Osteoblast (primary cell): ENCODE data around the gene TENT4B. TPM values are rescaled to one million over a fixed set of nuclear protein-coding genes. Genes with fewer than 3 reads are reported as not detected.

Experiments used
- DNase-seq: peaks from one replicate; pipeline ENCODE4 v3.0.0; 2011; ENCODE audit warnings: low spot score, mixed read lengths; ENCODE audit not compliant: insufficient read length; ENCODE audit errors: missing footprints
- H2AFZ ChIP-seq: 2 replicates; pipeline ENCODE4 v1.6.0; 2011; ENCODE audit warnings: mild to moderate bottlenecking, low read length
- H3K27ac ChIP-seq: 2 replicates; pipeline ENCODE4 v1.5.1; 2011; ENCODE audit warnings: mild to moderate bottlenecking, low read depth, low read length, moderate library complexity
- H3K27me3 ChIP-seq: 2 replicates; pipeline ENCODE4 v1.6.0; 2012; ENCODE audit warnings: mild to moderate bottlenecking, control low read depth, inconsistent platforms, low read length, moderate library complexity; ENCODE audit not compliant: insufficient read depth
- H3K36me3 ChIP-seq: 2 replicates; pipeline ENCODE4 v1.5.1; 2011; ENCODE audit warnings: mild to moderate bottlenecking, low read length, control low read depth, moderate library complexity; ENCODE audit not compliant: insufficient read depth
- H3K4me1 ChIP-seq: 2 replicates; pipeline ENCODE4 v1.5.1; 2011; ENCODE audit warnings: mild to moderate bottlenecking, low read length, control low read depth, moderate library complexity; ENCODE audit not compliant: insufficient read depth
- H3K4me2 ChIP-seq: 2 replicates; pipeline ENCODE4 v1.6.0; 2011; ENCODE audit warnings: mild to moderate bottlenecking, low read length; ENCODE audit not compliant: insufficient read depth
- H3K4me3 ChIP-seq: fragments of 200-600 bp; sonication (generic); 3 replicates; pipeline ENCODE4 v1.5.1; 2012; ENCODE audit warnings: mild to moderate bottlenecking, low read length, inconsistent platforms; ENCODE audit not compliant: insufficient read depth
- H3K79me2 ChIP-seq: 2 replicates; pipeline ENCODE4 v1.6.0; 2012; ENCODE audit warnings: mild to moderate bottlenecking, low read length, control low read depth, inconsistent platforms; ENCODE audit not compliant: insufficient read depth
- H3K9me3 ChIP-seq: 2 replicates; pipeline ENCODE4 v1.5.1; 2011; ENCODE audit warnings: low read depth, low read length, control low read depth
- H4K20me1 ChIP-seq: 2 replicates; pipeline ENCODE4 v1.6.0; 2012; ENCODE audit warnings: mild to moderate bottlenecking, low read length, control low read depth; ENCODE audit not compliant: insufficient read depth
- total RNA-seq: library from RNA; depleted of rRNA; stranded (reverse); fragments of >200 nt; gene quantifications from 2 replicates; pipeline ENCODE4 v1.2.3, GENCODE V29; 2012
- TF ChIP-seq, protein P1 (sequence below): IDR thresholded peaks from 2 replicates; pipeline ENCODE4 v1.5.1; 2011; ENCODE audit warnings: mild to moderate bottlenecking, low read depth, low read length, moderate library complexity; ENCODE audit errors: extremely low read depth

The TENT4B gene
- total RNA-seq, 1 donor: 10.1 TPM

DNA sequence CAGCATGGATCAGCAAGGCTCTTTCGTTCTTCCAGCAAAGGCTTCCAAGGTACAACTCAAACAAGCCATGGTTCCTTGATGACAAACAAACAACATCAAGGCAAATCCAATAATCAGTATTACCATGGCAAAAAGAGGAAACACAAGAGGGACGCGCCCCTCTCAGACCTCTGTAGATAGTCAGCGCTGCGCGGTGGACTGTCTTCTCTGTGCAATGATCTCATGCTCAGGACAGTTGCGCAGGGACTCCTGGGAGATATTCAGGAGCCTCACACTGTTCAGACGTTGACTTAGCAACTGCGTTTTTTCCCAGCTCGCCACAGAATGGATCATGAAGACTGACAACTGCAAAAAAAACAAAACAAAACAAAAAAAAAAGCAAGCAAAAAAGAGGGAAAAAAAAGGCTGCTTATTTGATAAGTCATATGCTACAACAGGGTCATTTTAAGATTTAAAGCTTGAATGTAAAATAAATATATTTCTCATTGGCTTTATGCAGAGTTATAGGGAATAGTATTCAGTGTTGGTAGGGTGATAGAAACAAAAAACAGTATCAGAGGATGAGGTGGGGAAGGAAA lies 76.1 kb downstream of the TENT4B start:
- Histone ChIP-seq H3K4me1 (peaks cover 9% of the 10 kb centered on the region), H3K4me2 (no peak overlapping the region), H3K27me3 (no peaks in the 10 kb centered on the region), H4K20me1 (no peaks in the 10 kb centered on the region), H3K79me2 (no peaks in the 10 kb centered on the region), H3K27ac (no peak overlapping the region), H3K9me3 (no peaks in the 10 kb centered on the region), H2AFZ (no peak overlapping the region), H3K4me3 (no peak overlapping the region), H3K36me3 (peaks cover 27% of the 10 kb centered on the region)
- no peak for DNase-seq
- TF ChIP-seq, protein P1, sequence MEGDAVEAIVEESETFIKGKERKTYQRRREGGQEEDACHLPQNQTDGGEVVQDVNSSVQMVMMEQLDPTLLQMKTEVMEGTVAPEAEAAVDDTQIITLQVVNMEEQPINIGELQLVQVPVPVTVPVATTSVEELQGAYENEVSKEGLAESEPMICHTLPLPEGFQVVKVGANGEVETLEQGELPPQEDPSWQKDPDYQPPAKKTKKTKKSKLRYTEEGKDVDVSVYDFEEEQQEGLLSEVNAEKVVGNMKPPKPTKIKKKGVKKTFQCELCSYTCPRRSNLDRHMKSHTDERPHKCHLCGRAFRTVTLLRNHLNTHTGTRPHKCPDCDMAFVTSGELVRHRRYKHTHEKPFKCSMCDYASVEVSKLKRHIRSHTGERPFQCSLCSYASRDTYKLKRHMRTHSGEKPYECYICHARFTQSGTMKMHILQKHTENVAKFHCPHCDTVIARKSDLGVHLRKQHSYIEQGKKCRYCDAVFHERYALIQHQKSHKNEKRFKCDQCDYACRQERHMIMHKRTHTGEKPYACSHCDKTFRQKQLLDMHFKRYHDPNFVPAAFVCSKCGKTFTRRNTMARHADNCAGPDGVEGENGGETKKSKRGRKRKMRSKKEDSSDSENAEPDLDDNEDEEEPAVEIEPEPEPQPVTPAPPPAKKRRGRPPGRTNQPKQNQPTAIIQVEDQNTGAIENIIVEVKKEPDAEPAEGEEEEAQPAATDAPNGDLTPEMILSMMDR: no peak

DNA sequence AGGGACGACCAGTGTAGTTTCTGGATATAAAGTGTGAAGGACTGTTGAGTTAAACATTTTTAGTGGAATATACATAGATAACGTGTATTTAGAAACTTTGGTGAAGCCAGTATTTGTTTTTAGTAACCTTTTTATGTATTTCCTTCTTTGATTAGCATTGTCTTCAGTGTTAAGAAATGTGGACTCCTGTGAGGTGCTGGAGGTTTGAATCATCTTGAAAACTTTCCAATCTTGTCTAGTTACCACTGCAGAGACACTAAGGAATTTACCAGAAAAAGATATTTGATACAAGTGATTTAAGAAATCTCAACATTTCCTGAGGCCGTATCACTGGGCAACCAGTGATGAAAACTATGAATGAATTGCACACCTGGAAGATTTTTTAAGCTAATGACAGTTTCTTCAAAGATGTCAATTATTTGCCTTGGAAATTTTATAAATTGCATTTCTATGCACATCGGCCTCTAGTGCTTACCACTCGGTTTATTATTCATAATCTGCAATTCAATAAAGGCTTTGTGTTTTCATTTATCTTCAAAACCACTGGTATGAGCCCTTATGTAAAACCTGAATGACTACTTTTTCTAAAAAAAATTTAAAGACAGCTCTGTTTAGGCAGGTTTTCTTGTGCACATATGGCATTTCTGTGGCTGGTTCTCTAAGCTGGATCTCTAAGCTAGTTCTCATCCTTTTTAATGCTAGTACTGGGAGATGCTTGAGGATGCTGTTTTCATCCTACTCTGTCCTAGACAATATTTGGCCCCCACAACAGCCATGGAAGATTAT lies 81.9 kb downstream of the TENT4B start:
- H3K9me3 ChIP-seq: peaks cover 3% of the 10 kb centered on the region
- H3K4me1 ChIP-seq: peaks cover 3% of the 10 kb centered on the region
- TF ChIP-seq, protein P1: no peak
- H3K4me2 ChIP-seq: no peak overlapping the region
- H3K79me2 ChIP-seq: no peaks in the 10 kb centered on the region
- peak; percentile 47 for DNase-seq
- H3K27me3 ChIP-seq: no peaks in the 10 kb centered on the region
- H3K27ac ChIP-seq: no peak overlapping the region
- no peaks in the 10 kb centered on the region for H4K20me1 ChIP-seq
- H3K36me3 ChIP-seq: no peaks in the 10 kb centered on the region
- no peak overlapping the region for H3K4me3 ChIP-seq
- H2AFZ ChIP-seq: no peak overlapping the region

DNA sequence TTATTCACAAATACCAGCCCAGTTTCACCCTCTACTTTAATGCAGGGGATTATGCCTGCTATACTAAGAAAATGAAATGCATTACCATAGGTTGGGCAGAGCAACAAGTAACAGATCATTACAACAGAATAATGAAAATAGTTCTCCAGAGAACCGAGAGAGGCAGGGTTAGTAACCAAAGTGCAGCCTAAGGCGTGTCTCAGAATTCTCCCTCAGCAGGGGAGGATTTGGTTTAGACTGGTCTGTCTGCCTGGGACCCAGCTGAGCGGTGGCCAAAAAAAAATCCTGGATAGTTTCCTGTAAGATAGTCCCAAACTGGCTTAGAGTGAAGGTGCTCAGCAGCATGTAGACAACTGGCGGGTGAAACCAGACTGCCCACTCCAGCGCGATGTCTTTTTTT lies 82.5 kb downstream of the TENT4B start:
- H3K4me3 ChIP-seq: no peak overlapping the region
- peak; percentile 32 for DNase-seq
- no peaks in the 10 kb centered on the region for H4K20me1 ChIP-seq
- H2AFZ ChIP-seq: no peak overlapping the region
- H3K79me2 ChIP-seq: no peaks in the 10 kb centered on the region
- H3K4me1 ChIP-seq: peaks cover 3% of the 10 kb centered on the region
- peaks cover 3% of the 10 kb centered on the region for H3K9me3 ChIP-seq
- no peak overlapping the region for H3K4me2 ChIP-seq
- TF ChIP-seq, protein P1: no peak
- H3K27ac ChIP-seq: no peak overlapping the region
- no peaks in the 10 kb centered on the region for H3K27me3 ChIP-seq
- no peaks in the 10 kb centered on the region for H3K36me3 ChIP-seq

- Histone ChIP-seq H2AFZ (no peak overlapping the region), H3K4me1 (peaks cover 3% of the 10 kb centered on the region), H3K27ac (no peak overlapping the region), H3K9me3 (peaks cover 3% of the 10 kb centered on the region), H3K36me3 (no peaks in the 10 kb centered on the region), H3K4me2 (no peak overlapping the region), H4K20me1 (no peaks in the 10 kb centered on the region), H3K79me2 (no peaks in the 10 kb centered on the region), H3K4me3 (no peak overlapping the region), H3K27me3 (no peaks in the 10 kb centered on the region)
- TF ChIP-seq, protein P1: no peak
- no peak for DNase-seq
These were observed 85.2 kb downstream of the TENT4B start for GRCh38 chr16:50238314-50238713.
